Inferior parietal cortex (tissue), 1 donor: Measurements from ENCODE around the gene RAD51D.
A peak's percentile ranks its signal among the peaks of the same experiment; 100 is the strongest.
"Not testable (repeated sequence)": the region's sequence is repeated elsewhere in the genome, so short reads cannot be mapped to it uniquely, and the experiment has no call there.

Experiments used
- DNase-seq: peaks from one replicate; pipeline ENCODE4 v3.0.0-alpha.2; 2016; ENCODE audit errors: extremely low spot score

The RAD51D gene

GRCh38 chr17:35119370-35120165, at the start of gene RAD51D:
Gene RAD51D (minus strand): TSS chr17:35119860. CDS start chr17:35119613, 247 bp downstream.
- DNase-seq, result peak; percentile 67

- DNase-seq, result no peak
Measured at GRCh38 chr17:35167666-35168065, 48.0 kb upstream of the RAD51D start.

- peak; percentile 11 for DNase-seq
Measured at GRCh38 chr17:35167046-35167445, 47.4 kb upstream of the RAD51D start.

- DNase-seq, result no peak
Measured at GRCh38 chr17:35166526-35166925, 46.9 kb upstream of the RAD51D start.

- DNase-seq, result no peak
Measured at GRCh38 chr17:35164716-35165115, 45.1 kb upstream of the RAD51D start.

DNA sequence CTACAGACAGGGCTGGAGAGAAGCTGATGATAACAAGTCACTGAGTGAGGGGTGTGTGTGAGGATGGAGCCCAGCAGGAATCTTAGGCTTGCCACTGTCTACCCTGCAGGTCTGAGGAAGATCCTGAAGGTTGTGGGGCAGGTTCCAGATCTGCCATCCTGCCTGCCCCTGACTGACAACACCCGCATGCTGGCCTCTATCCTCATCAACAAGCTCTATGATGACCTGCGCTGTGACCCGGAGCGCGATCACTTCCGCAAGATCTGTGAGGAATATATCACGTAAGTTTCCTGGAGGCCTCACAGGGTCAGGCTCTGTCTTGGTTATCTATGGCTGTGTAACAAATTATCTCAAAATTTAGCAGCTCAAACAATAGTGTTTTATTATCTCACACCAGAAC, 44.2 kb upstream of the RAD51D start:
- no peak for DNase-seq

- DNase-seq, result no peak
Measured at GRCh38 chr17:35162755-35163154, 43.1 kb upstream of the RAD51D start.

DNA sequence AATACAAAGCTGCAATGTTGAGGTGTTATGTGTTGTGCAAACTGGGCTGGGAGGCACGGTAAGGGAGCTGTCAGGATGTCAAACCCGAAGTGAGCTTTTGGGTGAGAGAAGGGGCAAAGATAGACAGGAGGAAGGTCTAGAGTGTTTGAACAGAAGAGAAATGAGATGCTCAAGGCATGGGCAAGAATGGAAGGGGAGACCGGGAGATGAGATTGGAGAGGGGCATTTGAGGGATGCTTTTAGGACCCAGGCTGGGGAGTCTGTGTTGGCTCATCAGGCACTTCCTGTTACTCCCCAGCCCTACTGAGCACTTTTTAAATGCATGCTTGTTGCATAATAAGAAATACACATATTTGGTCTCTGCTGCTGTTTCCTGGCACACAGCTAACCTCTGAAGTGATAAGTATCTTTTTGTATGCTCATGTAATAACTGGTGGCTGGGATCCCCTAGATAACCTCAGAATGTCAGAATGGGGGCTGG, 41.7 kb upstream of the RAD51D start:
- no peak for DNase-seq

DNA sequence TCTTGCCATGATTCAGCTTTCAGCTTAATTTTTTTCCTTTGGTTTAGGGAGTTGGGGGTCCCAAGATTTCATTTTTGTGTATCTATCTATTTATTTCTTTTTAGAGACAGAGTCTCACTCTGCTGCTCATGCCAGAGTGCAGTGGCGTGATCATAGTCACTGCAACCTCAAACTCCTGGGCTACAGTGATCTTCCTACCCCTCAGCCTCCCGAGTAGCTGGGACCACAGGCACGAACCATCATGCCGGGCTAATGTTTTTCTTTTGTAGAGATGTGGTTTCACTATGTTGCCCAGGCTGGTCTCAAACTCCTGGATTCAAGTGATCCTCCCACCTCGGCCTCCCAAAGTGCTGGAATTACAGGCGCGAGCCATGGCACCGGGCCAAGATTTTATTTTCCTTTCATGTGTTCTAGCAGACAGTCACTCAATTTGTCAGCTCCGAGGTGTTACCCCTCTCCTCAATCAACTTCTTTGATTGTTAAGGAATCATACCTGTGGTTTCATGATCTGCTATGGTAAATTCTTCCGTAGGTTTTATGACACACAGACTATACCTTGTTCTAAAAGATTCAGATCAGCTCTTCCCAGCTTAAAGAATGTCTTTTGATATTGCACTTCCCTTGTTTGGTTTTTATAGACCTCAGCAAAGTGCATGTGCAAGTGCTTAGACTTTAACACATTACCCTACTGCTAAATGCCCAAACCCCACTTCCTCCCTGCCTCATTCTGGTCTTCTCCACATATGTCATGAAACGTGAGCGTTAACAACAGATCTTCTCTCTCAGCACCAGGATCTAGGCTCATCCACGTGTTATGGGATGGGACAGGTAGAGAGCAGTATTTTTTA, 40.9 kb upstream of the RAD51D start:
- no peak for DNase-seq

DNA sequence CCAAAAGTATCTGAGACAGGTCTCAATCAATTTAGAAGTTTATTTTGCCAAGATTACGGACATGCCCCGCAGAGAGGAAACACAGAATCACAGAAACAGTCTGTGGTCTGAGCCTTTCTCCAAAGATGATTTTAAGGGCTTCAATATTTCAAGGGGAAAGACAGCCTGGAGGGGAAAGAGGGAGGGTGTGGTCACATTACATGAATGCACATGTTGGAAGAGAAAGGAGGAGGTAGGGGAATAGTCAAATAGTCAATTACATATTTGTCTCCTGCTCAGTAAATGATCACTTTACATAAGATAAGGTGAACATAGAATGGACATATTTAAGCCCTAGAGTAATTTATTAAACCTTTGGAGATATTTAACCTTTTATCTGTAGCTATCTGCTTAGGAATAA, 40.3 kb upstream of the RAD51D start:
- no peak for DNase-seq

DNA sequence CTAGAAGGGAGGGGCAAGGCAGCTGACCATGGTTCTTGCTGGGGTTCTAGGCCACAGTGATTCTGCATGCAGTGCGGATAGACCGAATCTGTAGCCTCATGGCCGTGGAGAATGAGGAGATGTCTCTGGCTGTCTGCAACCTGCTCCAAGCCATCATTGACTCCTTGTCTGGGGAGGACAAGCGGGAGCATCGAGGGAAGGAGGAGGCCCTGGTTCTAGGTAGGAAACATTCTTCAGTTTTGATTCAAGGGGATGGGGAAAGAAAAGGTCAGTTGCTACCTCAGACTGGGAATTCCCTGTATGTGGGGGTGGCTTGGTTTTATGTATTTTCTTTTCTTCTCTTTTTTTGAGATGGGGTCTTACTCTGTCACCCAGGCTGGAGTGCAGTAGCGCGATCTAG, 35.6 kb upstream of the RAD51D start:
- no peak for DNase-seq

- no peak for DNase-seq
Measured at GRCh38 chr17:35154196-35155165, 34.8 kb upstream of the RAD51D start.

- DNase-seq, result no peak
Measured at GRCh38 chr17:35152421-35153140, 32.9 kb upstream of the RAD51D start.

GRCh38 chr17:35151080-35151479, 31.4 kb upstream of the RAD51D start:
- not testable (repeated sequence) for DNase-seq

DNA sequence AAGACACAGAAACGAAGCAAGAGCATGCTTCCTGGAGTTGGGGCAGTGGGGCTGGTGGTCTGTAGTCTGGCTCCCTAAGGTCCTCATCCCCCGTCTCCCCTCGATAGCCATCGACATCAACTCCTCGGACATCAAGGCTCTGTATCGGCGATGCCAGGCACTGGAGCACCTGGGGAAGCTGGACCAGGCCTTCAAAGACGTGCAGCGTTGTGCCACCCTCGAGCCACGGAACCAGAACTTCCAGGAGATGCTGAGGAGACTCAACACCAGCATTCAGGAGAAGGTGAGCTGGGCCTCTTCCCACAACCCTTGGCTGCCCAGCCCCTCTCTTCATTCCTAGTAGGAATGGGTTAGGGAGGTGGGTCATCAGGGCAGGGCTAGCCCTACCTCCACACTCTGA, 30.3 kb upstream of the RAD51D start:
- no peak for DNase-seq

- DNase-seq, result no peak
Measured at GRCh38 chr17:35148144-35148543, 28.5 kb upstream of the RAD51D start.

GRCh38 chr17:35147375-35147905, 27.8 kb upstream of the RAD51D start, which contains the start of gene UNC45B:
Gene UNC45B (plus strand): TSS chr17:35147817. CDS start chr17:35148264, 447 bp downstream.
- no peak for DNase-seq

- DNase-seq, result no peak
Measured at GRCh38 chr17:35146214-35146833, 26.7 kb upstream of the RAD51D start.

- no peak for DNase-seq
Measured at GRCh38 chr17:35144840-35145239, 25.2 kb upstream of the RAD51D start.

- DNase-seq, result no peak
Measured at GRCh38 chr17:35142467-35142796, 22.8 kb upstream of the RAD51D start.
